Karpas-422 (cell line): ENCODE data around the gene ZPBP2. TPM values are rescaled to one million over a fixed set of nuclear protein-coding genes. Genes with fewer than 3 reads are reported as not detected.

Source experiments
- DNase-seq: peaks from one replicate; pipeline ENCODE4 v3.0.0-alpha.2; 2015
- H2AFZ ChIP-seq: fragments of 200-600 bp; sonication (generic); 2 replicates; pipeline ENCODE4 v1.6.1; 2014; ENCODE audit warnings: antibody characterized with exemption, low read length, mixed read lengths
- H3K27ac ChIP-seq: fragments of 200-600 bp; sonication (generic); 2 replicates; pipeline ENCODE4 v1.5.1; 2014; ENCODE audit warnings: mild to moderate bottlenecking, low read length, moderate library complexity
- H3K27me3 ChIP-seq: fragments of 200-600 bp; sonication (generic); 2 replicates; pipeline ENCODE4 v1.6.1; 2014; ENCODE audit warnings: low read length, mixed read lengths
- H3K36me3 ChIP-seq: fragments of 200-600 bp; sonication (generic); 2 replicates; pipeline ENCODE4 v1.6.1; 2014; ENCODE audit warnings: low read length, mixed read lengths; ENCODE audit not compliant: insufficient read depth
- H3K4me1 ChIP-seq: fragments of 200-600 bp; sonication (generic); 2 replicates; pipeline ENCODE4 v1.6.1; 2014; ENCODE audit warnings: mild to moderate bottlenecking, low read length, mixed read lengths
- H3K4me2 ChIP-seq: fragments of 200-600 bp; sonication (generic); 2 replicates; pipeline ENCODE4 v1.6.1; 2014; ENCODE audit warnings: low read length, low read depth, mild to moderate bottlenecking; ENCODE audit not compliant: poor library complexity, severe bottlenecking
- H3K4me3 ChIP-seq: fragments of 200-600 bp; sonication (generic); 2 replicates; pipeline ENCODE4 v1.5.1; 2014; ENCODE audit warnings: mild to moderate bottlenecking, antibody characterized with exemption, low read length, mixed read lengths
- H3K79me2 ChIP-seq: fragments of 200-600 bp; sonication (generic); 2 replicates; pipeline ENCODE4 v1.6.1; 2014; ENCODE audit warnings: mild to moderate bottlenecking, low read length, mixed read lengths
- H3K9ac ChIP-seq: fragments of 200-600 bp; sonication (generic); 2 replicates; pipeline ENCODE4 v1.6.0; 2014; ENCODE audit warnings: low read length
- H3K9me2 ChIP-seq: fragments of 200-600 bp; sonication (generic), shearing (Covaris generic); replicated peaks from 2 replicates; pipeline ENCODE4 v1.6.0; 2014; ENCODE audit warnings: mild to moderate bottlenecking, low read length, moderate library complexity; ENCODE audit not compliant: insufficient read depth
- H3K9me3 ChIP-seq: fragments of 300-700, 200-600 bp; sonication (generic); 2 replicates; pipeline ENCODE4 v1.6.1; 2014; ENCODE audit warnings: low read length, mixed read lengths
- H4K20me1 ChIP-seq: fragments of 200-600 bp; sonication (generic); 2 replicates; pipeline ENCODE4 v1.6.1; 2014; ENCODE audit warnings: mild to moderate bottlenecking, antibody characterized with exemption, low read length, low read depth; ENCODE audit not compliant: insufficient read depth
- total RNA-seq: library from RNA; depleted of rRNA; stranded (reverse); fragments of >200 nt; shearing (Covaris generic); gene quantifications from 2 replicates; pipeline ENCODE4 v1.2.3, GENCODE V29; 2014; ENCODE audit warnings: low replicate concordance

The ZPBP2 gene
- total RNA-seq, 1 experiment from 2014 or later, result 10.4 TPM

GRCh38 chr17:39903158-39903884 is 35.3 kb downstream of the ZPBP2 start:
- Histone ChIP-seq H4K20me1 (no peaks in the 10 kb centered on the region), H3K27me3 (no peaks in the 10 kb centered on the region), H3K36me3 (0 out of 2 replicates have a peak, but pooled peaks cover 3% of the 10 kb centered on the region), H3K79me2 (no peaks in the 10 kb centered on the region), H3K9me2 (no peaks in the 10 kb centered on the region), H2AFZ (no peak overlapping the region), H3K9ac (no peak overlapping the region), H3K27ac (no peak overlapping the region), H3K4me2 (no peak overlapping the region), H3K9me3 (no peaks in the 10 kb centered on the region), H3K4me1 (no peaks in the 10 kb centered on the region), H3K4me3 (no peak overlapping the region)
- DNase-seq, result no peak

- Histone ChIP-seq H4K20me1 (no peaks in the 10 kb centered on the region), H3K79me2 (no peaks in the 10 kb centered on the region), H3K27me3 (no peaks in the 10 kb centered on the region), H3K9me2 (no peaks in the 10 kb centered on the region), H3K4me1 (no peaks in the 10 kb centered on the region), H3K27ac (no peak overlapping the region), H3K9ac (no peak overlapping the region), H3K36me3 (0 out of 2 replicates have a peak, but pooled peaks cover 3% of the 10 kb centered on the region), H3K4me2 (no peak overlapping the region), H2AFZ (no peak overlapping the region), H3K9me3 (no peaks in the 10 kb centered on the region), H3K4me3 (no peak overlapping the region)
- no peak for DNase-seq
These were observed 36.9 kb downstream of the ZPBP2 start for GRCh38 chr17:39904990-39905288.

GRCh38 chr17:39908789-39909352 is 40.9 kb downstream of the ZPBP2 start:
- H3K9me2 ChIP-seq, result no peaks in the 10 kb centered on the region
- no peak overlapping the region for H3K4me2 ChIP-seq
- no peaks in the 10 kb centered on the region for H4K20me1 ChIP-seq
- no peaks in the 10 kb centered on the region for H3K79me2 ChIP-seq
- H3K9me3 ChIP-seq, result no peaks in the 10 kb centered on the region
- H3K36me3 ChIP-seq, result 0 out of 2 replicates have a peak, but pooled peaks cover 3% of the 10 kb centered on the region
- H3K9ac ChIP-seq, result no peak overlapping the region
- DNase-seq, result no peak
- H3K27me3 ChIP-seq, result no peaks in the 10 kb centered on the region
- H3K27ac ChIP-seq, result no peak overlapping the region
- H2AFZ ChIP-seq, result no peak overlapping the region
- no peaks in the 10 kb centered on the region for H3K4me1 ChIP-seq
- H3K4me3 ChIP-seq, result no peak overlapping the region

GRCh38 chr17:39913989-39914388 is 46.0 kb downstream of the ZPBP2 start:
- no peaks in the 10 kb centered on the region for H3K9me3 ChIP-seq
- no peak overlapping the region for H3K9ac ChIP-seq
- no peak overlapping the region for H3K4me3 ChIP-seq
- H3K4me1 ChIP-seq, result no peaks in the 10 kb centered on the region
- H2AFZ ChIP-seq, result no peak overlapping the region
- H3K27me3 ChIP-seq, result no peaks in the 10 kb centered on the region
- DNase-seq, result no peak
- H3K79me2 ChIP-seq, result no peaks in the 10 kb centered on the region
- no peaks in the 10 kb centered on the region for H3K9me2 ChIP-seq
- peaks cover 4% of the 10 kb centered on the region; the same call in 1 of the 2 replicates for H3K36me3 ChIP-seq
- H3K4me2 ChIP-seq, result no peak overlapping the region
- no peak overlapping the region for H3K27ac ChIP-seq
- H4K20me1 ChIP-seq, result no peaks in the 10 kb centered on the region

- Histone ChIP-seq H3K9me3 (no peaks in the 10 kb centered on the region), H3K9me2 (no peaks in the 10 kb centered on the region), H3K4me3 (no peak overlapping the region), H3K4me1 (no peaks in the 10 kb centered on the region), H2AFZ (no peak overlapping the region), H3K4me2 (no peak overlapping the region), H4K20me1 (no peaks in the 10 kb centered on the region), H3K27ac (no peak overlapping the region), H3K9ac (no peak overlapping the region), H3K27me3 (no peaks in the 10 kb centered on the region), H3K36me3 (peaks cover 4% of the 10 kb centered on the region; the same call in 1 of the 2 replicates), H3K79me2 (no peaks in the 10 kb centered on the region)
- no peak for DNase-seq
These were observed 47.6 kb downstream of the ZPBP2 start for GRCh38 chr17:39915559-39915958.

- Histone ChIP-seq H4K20me1 (no peaks in the 10 kb centered on the region), H3K9me3 (no peaks in the 10 kb centered on the region), H3K4me1 (no peaks in the 10 kb centered on the region), H3K27ac (no peak overlapping the region), H2AFZ (no peak overlapping the region), H3K4me2 (no peak overlapping the region), H3K36me3 (peaks cover 4% of the 10 kb centered on the region; the same call in 1 of the 2 replicates), H3K9ac (no peak overlapping the region), H3K27me3 (no peaks in the 10 kb centered on the region), H3K4me3 (no peak overlapping the region), H3K79me2 (no peaks in the 10 kb centered on the region), H3K9me2 (no peaks in the 10 kb centered on the region)
- DNase-seq, result no peak
These were observed 48.9 kb downstream of the ZPBP2 start for GRCh38 chr17:39916918-39917317.

GRCh38 chr17:39919087-39919683 is 51.2 kb downstream of the ZPBP2 start:
- no peak overlapping the region for H3K4me2 ChIP-seq

More at GRCh38 chr17:39919087-39919683, 51.2 kb downstream of the ZPBP2 start:
- H3K9ac ChIP-seq, result no peak overlapping the region
- DNase-seq, result no peak
- H3K9me2 ChIP-seq, result no peaks in the 10 kb centered on the region
- no peaks in the 10 kb centered on the region for H4K20me1 ChIP-seq
- peaks cover 8% of the 10 kb centered on the region; the same call in 1 of the 2 replicates for H3K36me3 ChIP-seq
- H3K4me1 ChIP-seq, result no peaks in the 10 kb centered on the region
- H3K9me3 ChIP-seq, result no peaks in the 10 kb centered on the region
- no peak overlapping the region for H3K27ac ChIP-seq
- H3K79me2 ChIP-seq, result peaks cover 2% of the 10 kb centered on the region
- H3K27me3 ChIP-seq, result no peaks in the 10 kb centered on the region
- H2AFZ ChIP-seq, result no peak overlapping the region
- no peak overlapping the region for H3K4me3 ChIP-seq
